H9 (cell line): Measurements from ENCODE around the gene MGAT4A. TPM values are rescaled to one million over a fixed set of nuclear protein-coding genes. Genes with fewer than 3 reads are reported as not detected.

ENCODE experiments used
- DNase-seq: peaks from one replicate; pipeline ENCODE4 v3.0.0-alpha.2; 2017
- H2AFZ ChIP-seq: one replicate; pipeline ENCODE4 v1.6.1; 2013; ENCODE audit warnings: mild to moderate bottlenecking, low read length, control low read depth, moderate library complexity
- H2AK5ac ChIP-seq: 2 replicates; pipeline ENCODE4 v1.6.1; 2013; ENCODE audit warnings: low read length, control low read depth, mixed read lengths; ENCODE audit not compliant: insufficient read length
- H2BK120ac ChIP-seq: one replicate; pipeline ENCODE4 v1.6.1; 2013; ENCODE audit warnings: low read depth, mild to moderate bottlenecking, low read length, control low read depth, inconsistent platforms; ENCODE audit not compliant: poor library complexity, severe bottlenecking
- H2BK12ac ChIP-seq: 2 replicates; pipeline ENCODE4 v1.6.1; 2013; ENCODE audit warnings: low read length, control low read depth, mixed read lengths, low read depth; ENCODE audit not compliant: insufficient read length
- H2BK15ac ChIP-seq: 2 replicates; pipeline ENCODE4 v1.6.1; 2013; ENCODE audit warnings: low read depth, low read length, control low read depth
- H2BK20ac ChIP-seq: one replicate; pipeline ENCODE4 v1.6.1; 2013; ENCODE audit warnings: low read depth, mild to moderate bottlenecking, low read length, control low read depth, inconsistent platforms; ENCODE audit not compliant: poor library complexity, severe bottlenecking
- H2BK5ac ChIP-seq: 2 replicates; pipeline ENCODE4 v1.6.1; 2013; ENCODE audit warnings: low read length, control low read depth, mixed read lengths; ENCODE audit not compliant: insufficient read length
- H3K14ac ChIP-seq: 2 replicates; pipeline ENCODE4 v1.6.1; 2013; ENCODE audit warnings: low read length, control low read depth; ENCODE audit not compliant: insufficient read depth
- H3K18ac ChIP-seq: 2 replicates; pipeline ENCODE4 v1.6.1; 2013; ENCODE audit warnings: low read depth, mild to moderate bottlenecking, mixed read lengths, low read length, control low read depth; ENCODE audit not compliant: insufficient read length
- H3K23ac ChIP-seq: 2 replicates; pipeline ENCODE4 v1.6.1; 2013; ENCODE audit warnings: low read length, control low read depth, mixed read lengths, low read depth; ENCODE audit not compliant: insufficient read length
- H3K23me2 ChIP-seq: 2 replicates; pipeline ENCODE4 v1.6.1; 2013; ENCODE audit warnings: low read depth, mild to moderate bottlenecking, mixed read lengths, low read length, control low read depth; ENCODE audit not compliant: insufficient read length, poor library complexity, severe bottlenecking
- H3K27ac ChIP-seq: 2 replicates; pipeline ENCODE4 v1.5.1; 2013; ENCODE audit warnings: low read length, control low read depth, mixed read lengths, low read depth; ENCODE audit not compliant: insufficient read length
- H3K27me3 ChIP-seq: 2 replicates; pipeline ENCODE4 v1.6.1; 2013; ENCODE audit warnings: low read length, control low read depth, inconsistent platforms; ENCODE audit not compliant: insufficient read depth
- H3K4ac ChIP-seq: 2 replicates; pipeline ENCODE4 v1.6.1; 2013; ENCODE audit warnings: low read depth, mild to moderate bottlenecking, control low read depth, inconsistent platforms, low read length, moderate library complexity
- H3K4me1 ChIP-seq: 2 replicates; pipeline ENCODE4 v1.6.1; 2013; ENCODE audit warnings: low read length, control low read depth, inconsistent platforms; ENCODE audit not compliant: insufficient read depth
- H3K4me2 ChIP-seq: 2 replicates; pipeline ENCODE4 v1.6.1; 2013; ENCODE audit warnings: low read length, control low read depth, mixed read lengths; ENCODE audit not compliant: insufficient read length, insufficient read depth
- H3K56ac ChIP-seq: 2 replicates; pipeline ENCODE4 v1.6.1; 2013; ENCODE audit warnings: low read depth, mild to moderate bottlenecking, mixed read lengths, low read length, control low read depth; ENCODE audit not compliant: insufficient read length
- H3K79me1 ChIP-seq: 2 replicates; pipeline ENCODE4 v1.6.1; 2013; ENCODE audit warnings: low read depth, mild to moderate bottlenecking, moderate library complexity, low read length, control low read depth, inconsistent platforms; ENCODE audit not compliant: insufficient read depth, poor library complexity, severe bottlenecking
- H3K79me2 ChIP-seq: 2 replicates; pipeline ENCODE4 v1.6.1; 2013; ENCODE audit warnings: low read length, control low read depth, inconsistent platforms; ENCODE audit not compliant: insufficient read depth
- H3K9ac ChIP-seq: 2 replicates; pipeline ENCODE4 v1.6.1; 2013; ENCODE audit warnings: low read length, control low read depth, mixed read lengths; ENCODE audit not compliant: insufficient read length; ENCODE audit errors: extremely low read depth
- H3K9me3 ChIP-seq: one replicate; pipeline ENCODE4 v1.6.1; 2013; ENCODE audit warnings: low read depth, low read length, inconsistent platforms; ENCODE audit not compliant: control insufficient read depth
- H3T11ph ChIP-seq: one replicate; pipeline ENCODE4 v1.6.1; 2013; ENCODE audit warnings: mild to moderate bottlenecking, low read length, control low read depth, inconsistent platforms
- H4K20me1 ChIP-seq: one replicate; pipeline ENCODE4 v1.6.1; 2013; ENCODE audit not compliant: control insufficient read depth, insufficient read length, insufficient read depth
- H4K5ac ChIP-seq: 2 replicates; pipeline ENCODE4 v1.6.1; 2013; ENCODE audit warnings: low read depth, mild to moderate bottlenecking, mixed read lengths, low read length, control low read depth; ENCODE audit not compliant: insufficient read length
- H4K8ac ChIP-seq: replicated peaks from 2 replicates; pipeline ENCODE4 v1.6.1; 2013; ENCODE audit warnings: low read length, control low read depth, mixed read lengths, low read depth; ENCODE audit not compliant: insufficient read length
- H4K91ac ChIP-seq: 2 replicates; pipeline ENCODE4 v1.6.1; 2013; ENCODE audit warnings: low read depth, mild to moderate bottlenecking, moderate library complexity, mixed read lengths, low read length, control low read depth; ENCODE audit not compliant: insufficient read length
- H3K27ac Mint-ChIP-seq, 3 experiments: 2 replicates in 2 of 3; 3 replicates in 1 of 3; pipeline ENCODE4 v1.8.0; 2020 to 2021; ENCODE audit warnings: mixed read lengths in 3 of 3, mild to moderate bottlenecking in 1 of 3, moderate library complexity in 1 of 3
- H3K27me3 Mint-ChIP-seq: 2 replicates; pipeline ENCODE4 v1.8.0; 2021; ENCODE audit warnings: low read depth, mild to moderate bottlenecking, moderate library complexity, mixed read lengths
- H3K36me3 Mint-ChIP-seq, 3 experiments: 2 replicates in 2 of 3; 3 replicates in 1 of 3; pipeline ENCODE4 v1.8.0; 2020 to 2021; ENCODE audit warnings: low read depth in 3 of 3, mixed read lengths in 3 of 3; ENCODE audit not compliant: insufficient read depth in 1 of 3
- H3K4me1 Mint-ChIP-seq, 2 experiments: 2 replicates each; pipeline ENCODE4 v1.8.0; 2020; ENCODE audit warnings: mixed read lengths in 2 of 2
- H3K4me3 Mint-ChIP-seq, 2 experiments: 2 replicates in 1 of 2; 3 replicates in 1 of 2; pipeline ENCODE4 v1.8.0; 2020 to 2021; ENCODE audit warnings: mild to moderate bottlenecking in 2 of 2, mixed read lengths in 2 of 2, moderate library complexity in 1 of 2
- H3K9me3 Mint-ChIP-seq, 2 experiments: 2 replicates in 1 of 2; 3 replicates in 1 of 2; pipeline ENCODE4 v1.8.0; 2020; ENCODE audit warnings: mild to moderate bottlenecking in 2 of 2, mixed read lengths in 2 of 2, moderate library complexity in 1 of 2
- WGBS: extraction: QIAGEN DNeasy Blood & Tissue Kit; methylation state at CpG from one replicate; pipeline ENCODE4 v1.1.7; 2013; ENCODE audit warnings: missing lambda C conversion rate, low lambda C conversion rate, mixed read lengths; ENCODE audit not compliant: insufficient read length; ENCODE audit errors: extremely low coverage; 5-methylcytosine and 5-hydroxymethylcytosine counted together
- total RNA-seq: library from RNA; stranded (reverse); gene quantifications from 2 replicates; pipeline ENCODE4 v1.2.1, GENCODE V29; 2021
- TF ChIP-seq, protein P1 (sequence below): fragments of 200-600 bp; sonication (generic); conservative IDR thresholded peaks from 3 replicates; pipeline ENCODE4 v1.8.0; 2021; ENCODE audit warnings: antibody characterized with exemption, mild to moderate bottlenecking

Gene MGAT4A
- total RNA-seq, 1 experiment from 2014 or later: 3.5 TPM

DNA sequence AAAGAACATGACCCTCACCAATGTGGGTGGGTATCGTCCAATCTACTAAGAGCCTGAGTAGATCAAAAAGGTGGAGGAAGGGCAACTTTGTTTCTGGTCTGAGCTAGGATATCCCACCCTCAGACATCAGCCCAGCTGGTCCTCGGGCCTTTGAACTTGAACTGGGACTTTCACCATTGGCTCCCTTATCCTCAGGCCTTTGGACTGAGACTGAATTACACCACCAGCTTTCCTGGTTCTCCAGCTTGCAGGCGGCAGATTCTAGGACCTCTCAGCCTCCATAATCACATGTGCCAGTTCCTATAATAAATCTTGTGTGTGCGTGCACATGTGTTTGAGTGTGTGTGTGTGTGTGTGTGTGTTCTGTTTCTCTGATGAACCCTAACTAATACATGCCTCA lies 10.6 kb downstream of the MGAT4A start:
- no peaks in the 10 kb centered on the region for H3K4me1 ChIP-seq
- H3K14ac ChIP-seq: no peak overlapping the region
- H3K23me2 ChIP-seq: no peaks in the 10 kb centered on the region
- H2AK5ac ChIP-seq: no peak overlapping the region
- H4K8ac ChIP-seq: no peak overlapping the region
- H2BK20ac ChIP-seq: no peak overlapping the region
- H3K23ac ChIP-seq: no peak overlapping the region
- no peak overlapping the region for H2BK120ac ChIP-seq
- no peak overlapping the region for H2BK15ac ChIP-seq
- no peak overlapping the region for H4K5ac ChIP-seq
- no peak overlapping the region for H2AFZ ChIP-seq
- no peaks in the 10 kb centered on the region for H3K27me3 ChIP-seq
- TF ChIP-seq, protein P1, sequence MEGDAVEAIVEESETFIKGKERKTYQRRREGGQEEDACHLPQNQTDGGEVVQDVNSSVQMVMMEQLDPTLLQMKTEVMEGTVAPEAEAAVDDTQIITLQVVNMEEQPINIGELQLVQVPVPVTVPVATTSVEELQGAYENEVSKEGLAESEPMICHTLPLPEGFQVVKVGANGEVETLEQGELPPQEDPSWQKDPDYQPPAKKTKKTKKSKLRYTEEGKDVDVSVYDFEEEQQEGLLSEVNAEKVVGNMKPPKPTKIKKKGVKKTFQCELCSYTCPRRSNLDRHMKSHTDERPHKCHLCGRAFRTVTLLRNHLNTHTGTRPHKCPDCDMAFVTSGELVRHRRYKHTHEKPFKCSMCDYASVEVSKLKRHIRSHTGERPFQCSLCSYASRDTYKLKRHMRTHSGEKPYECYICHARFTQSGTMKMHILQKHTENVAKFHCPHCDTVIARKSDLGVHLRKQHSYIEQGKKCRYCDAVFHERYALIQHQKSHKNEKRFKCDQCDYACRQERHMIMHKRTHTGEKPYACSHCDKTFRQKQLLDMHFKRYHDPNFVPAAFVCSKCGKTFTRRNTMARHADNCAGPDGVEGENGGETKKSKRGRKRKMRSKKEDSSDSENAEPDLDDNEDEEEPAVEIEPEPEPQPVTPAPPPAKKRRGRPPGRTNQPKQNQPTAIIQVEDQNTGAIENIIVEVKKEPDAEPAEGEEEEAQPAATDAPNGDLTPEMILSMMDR: no peak
- no peaks in the 10 kb centered on the region for H3K79me1 ChIP-seq
- no peak overlapping the region for H3K27ac ChIP-seq
- Mint-ChIP-seq H3K27me3 (no peaks in the 10 kb centered on the region), H3K4me1 (peaks cover 4 to 17% of the 10 kb centered on the region in 2 experiments), H3K4me3 (no peak overlapping the region), H3K9me3 (peaks cover 0 to 4% of the 10 kb centered on the region in 2 experiments; a peak in 2 of 5 replicates), H3K27ac (no peak overlapping the region), H3K36me3 (no peaks in the 10 kb centered on the region)
- no peak overlapping the region for H2BK5ac ChIP-seq
- H3K56ac ChIP-seq: no peak overlapping the region
- DNase-seq: no peak
- H3K9ac ChIP-seq: no peak overlapping the region
- no peak overlapping the region for H3K18ac ChIP-seq
- H2BK12ac ChIP-seq: no peak overlapping the region
- no peak overlapping the region for H3K4me2 ChIP-seq
- no peaks in the 10 kb centered on the region for H4K20me1 ChIP-seq
- H3K4ac ChIP-seq: no peak overlapping the region
- WGBS: no CpG with 5 or more reads among the region's 4 CpGs
- no peak overlapping the region for H3T11ph ChIP-seq
- H4K91ac ChIP-seq: no peak overlapping the region
- H3K79me2 ChIP-seq: no peaks in the 10 kb centered on the region
- H3K9me3 ChIP-seq: no peaks in the 10 kb centered on the region
